DND-41 (cell line): ENCODE results near the gene MEX3C.

Experiments used
- ATAC-seq: fragments of 200-7000 bp; cut with Tn5 transposase; 3 replicates; pipeline ENCODE4 v1.9.1; 2021; ENCODE audit warnings: low read depth; ENCODE audit not compliant: insufficient read depth
- DNase-seq: peaks from one replicate; pipeline ENCODE4 v3.0.0-alpha.2; 2020
- H2AFZ ChIP-seq: 2 replicates; pipeline ENCODE4 v1.6.0; 2012; ENCODE audit warnings: low read depth, low read length
- H3K27ac ChIP-seq: 2 replicates; pipeline ENCODE4 v1.5.1; 2012; ENCODE audit warnings: low read length, inconsistent platforms
- H3K27me3 ChIP-seq: fragments of 200-600 bp; sonication (generic); 2 replicates; pipeline ENCODE4 v1.6.0; 2012; ENCODE audit warnings: low read length, mild to moderate bottlenecking, inconsistent platforms; ENCODE audit not compliant: insufficient read depth, poor library complexity
- H3K36me3 ChIP-seq: 2 replicates; pipeline ENCODE4 v1.5.1; 2012; ENCODE audit warnings: low read length, inconsistent platforms; ENCODE audit not compliant: insufficient read depth
- H3K4me1 ChIP-seq: 2 replicates; pipeline ENCODE4 v1.5.1; 2012; ENCODE audit warnings: mild to moderate bottlenecking, low read length; ENCODE audit not compliant: insufficient read depth
- H3K4me2 ChIP-seq: 2 replicates; pipeline ENCODE4 v1.6.0; 2012; ENCODE audit warnings: mild to moderate bottlenecking, moderate library complexity, low read length, inconsistent platforms; ENCODE audit not compliant: insufficient read depth
- H3K4me3 ChIP-seq, 2 experiments: fragments of 200-600 bp in 1 of 2; shearing (Covaris generic) in 1 of 2; 2 replicates each; pipeline ENCODE4 v1.5.1; 2012 to 2016; ENCODE audit warnings: inconsistent platforms in 2 of 2, low read length in 2 of 2, mild to moderate bottlenecking in 2 of 2, low read depth in 1 of 2, moderate library complexity in 1 of 2
- H3K79me2 ChIP-seq: 2 replicates; pipeline ENCODE4 v1.6.0; 2012; ENCODE audit warnings: low read length, inconsistent platforms; ENCODE audit not compliant: insufficient read depth
- H3K9ac ChIP-seq: 2 replicates; pipeline ENCODE4 v1.6.0; 2012; ENCODE audit warnings: low read depth, mild to moderate bottlenecking, inconsistent platforms, low read length, moderate library complexity
- H3K9me3 ChIP-seq: 2 replicates; pipeline ENCODE4 v1.5.1; 2012; ENCODE audit warnings: low read length, moderate library complexity, mild to moderate bottlenecking, inconsistent platforms; ENCODE audit not compliant: insufficient read depth, severe bottlenecking
- H4K20me1 ChIP-seq: 2 replicates; pipeline ENCODE4 v1.6.0; 2012; ENCODE audit warnings: low read length; ENCODE audit not compliant: insufficient read depth
- CTCF ChIP-seq: IDR thresholded peaks from 2 replicates; pipeline ENCODE4 v1.5.1; 2012; ENCODE audit warnings: borderline replicate concordance, low read length, moderate library complexity, mild to moderate bottlenecking; ENCODE audit not compliant: poor library complexity, severe bottlenecking; ENCODE audit errors: extremely low read depth
- EZH2 ChIP-seq: IDR thresholded peaks from 3 replicates; pipeline ENCODE4 v1.6.1; 2012; ENCODE audit warnings: borderline replicate concordance, low read depth, mild to moderate bottlenecking, moderate library complexity, low read length, inconsistent platforms; ENCODE audit not compliant: severe bottlenecking

MEX3C gene

GRCh38 chr18:51162617-51163016 lies 34.9 kb downstream of the MEX3C start:
- Histone ChIP-seq H4K20me1 (no peaks in the 10 kb centered on the region; the same call in 1 of the 2 replicates), H3K36me3 (no peaks in the 10 kb centered on the region), H3K27ac (no peak overlapping the region), H3K4me2 (no peak overlapping the region), H3K79me2 (no peaks in the 10 kb centered on the region), H3K27me3 (no peaks in the 10 kb centered on the region), H2AFZ (no peak overlapping the region), H3K9me3 (no peaks in the 10 kb centered on the region), H3K4me3 (no peak overlapping the region), H3K4me1 (no peaks in the 10 kb centered on the region), H3K9ac (no peak overlapping the region)
- no peak for TF ChIP-seq CTCF
- TF ChIP-seq EZH2 = no peak
- peak; percentile 47; the same call in 2 of the 3 replicates for ATAC-seq
- DNase-seq = no peak

- ATAC-seq = no peak
- no peak overlapping the region for H2AFZ ChIP-seq
- TF ChIP-seq EZH2 (no peak), CTCF (no peak)
Measured at GRCh38 chr18:51160646-51161045, 36.8 kb downstream of the MEX3C start.

GRCh38 chr18:51157215-51157614 lies 40.3 kb downstream of the MEX3C start:
- Histone ChIP-seq H3K4me3 (no peak overlapping the region), H3K4me2 (no peak overlapping the region), H3K4me1 (peaks cover 26% of the 10 kb centered on the region), H3K36me3 (no peaks in the 10 kb centered on the region), H3K79me2 (no peaks in the 10 kb centered on the region), H2AFZ (no peak overlapping the region), H3K27ac (no peak overlapping the region), H3K9me3 (no peaks in the 10 kb centered on the region), H3K27me3 (no peaks in the 10 kb centered on the region), H3K9ac (no peak overlapping the region), H4K20me1 (no peaks in the 10 kb centered on the region)
- DNase-seq = no peak
- no peak for TF ChIP-seq CTCF
- TF ChIP-seq EZH2 = no peak
- no peak for ATAC-seq

More at GRCh38 chr18:51160646-51161045, 36.8 kb downstream of the MEX3C start:
- Histone ChIP-seq H3K4me1 (no peaks in the 10 kb centered on the region), H3K27ac (no peak overlapping the region), H3K36me3 (no peaks in the 10 kb centered on the region), H3K79me2 (no peaks in the 10 kb centered on the region), H4K20me1 (no peaks in the 10 kb centered on the region), H3K27me3 (no peaks in the 10 kb centered on the region), H3K9ac (no peak overlapping the region), H3K4me2 (no peak overlapping the region), H3K4me3 (no peak overlapping the region), H3K9me3 (no peaks in the 10 kb centered on the region)
- no peak for DNase-seq
